ENCODE measurements around the gene SRL. TPM values are rescaled to one million over a fixed set of nuclear protein-coding genes. Genes with fewer than 3 reads are reported as not detected.

Gene SRL
- polyA plus RNA-seq, 1 of the 3 experiments (the other 2 are of a cell fraction) = not detected

- TF ChIP-seq IRF3 (IDR thresholded peaks at IDR 0.05; ENCODE audit: low read depth, low read length) (no peak), GATA2 (CRISPR knock-in tag; IDR thresholded peaks at IDR 0.05) (no peak), MXI1 (IDR thresholded peaks at IDR 0.05; ENCODE audit: low read depth, low read length) (peak; percentile 32; the same call in 1 of the 2 replicates)
Observed at GRCh38 chr16:4264546-4264945, 22.7 kb upstream of the SRL start (continued).

GRCh38 chr16:4263504-4264436 lies 21.9 kb upstream of the SRL start:
- Histone ChIP-seq H3K27ac (ENCODE audit: low read depth in 2 of 2, low read length in 1 of 2) (peak overlapping the region; percentile 37 to 84; a peak in 3 of 4 replicates), H3K79me2 (ENCODE audit: insufficient read depth) (peaks cover 33% of the 10 kb centered on the region), H3K9me3 (no peaks in the 10 kb centered on the region), H3F3A (replicated peaks; ENCODE audit: insufficient read depth) (no peaks in the 10 kb centered on the region), H3K4me3 (ENCODE audit: low read depth in 2 of 2, low read length in 1 of 2) (no peak overlapping the region; a peak in 1 of 4 replicates), H2AFZ (ENCODE audit: low read depth) (no peak overlapping the region), H3K9me2 (no peaks in the 10 kb centered on the region), H3K4me2 (peak overlapping the region; percentile 57; the same call in 1 of the 2 replicates), H4K20me1 (ENCODE audit: insufficient read depth) (no peaks in the 10 kb centered on the region), H3K9ac (no peak overlapping the region), H3K36me3 (replicated peaks in 1 of 2; ENCODE audit: control insufficient read depth in 1 of 2, insufficient read depth in 2 of 2, low read length in 1 of 2) (peaks cover 5 to 9% of the 10 kb centered on the region in 2 experiments), H3K4me1 (ENCODE audit: control insufficient read depth in 1 of 2, insufficient read depth in 2 of 2, low read depth in 1 of 2, low read length in 1 of 2) (peaks cover 6 to 23% of the 10 kb centered on the region in 2 experiments; a peak in 1 of 4 replicates), H3K27me3 (ENCODE audit: insufficient read depth) (no peaks in the 10 kb centered on the region)
- WGBS (ENCODE audit: low lambda C conversion rate) = 49% methylated on average over 12 of the region's 39 CpGs
- CTCF ChIA-PET = interaction anchor here (1.3 to 18.0 kb wide), 7 partner anchors 6 to 138 kb away, joined by 3 to 203 read pairs (median 11); partner anchors contain the start of gene TFAP4
- peak; percentile 99 for DNase-seq
- POLR2A ChIA-PET = interaction anchor here (0.8 to 1.1 kb wide), 2 partner anchors 10 kb away, joined by 3 to 4 read pairs; no protein-coding TSS in a partner anchor
- no peak for TF ChIP-seq EP300 (IDR thresholded peaks at IDR 0.05; ENCODE audit: borderline replicate concordance in 1 of 2, low read depth in 1 of 2, low read length in 1 of 2)
- TF ChIP-seq EZH2phosphoT487 (IDR thresholded peaks at IDR 0.05; ENCODE audit: borderline replicate concordance, low read depth) = no peak
- TF ChIP-seq RXRA (IDR thresholded peaks at IDR 0.05; ENCODE audit: borderline replicate concordance, low read depth) = no peak
- no peak for TF ChIP-seq YY1 (IDR thresholded peaks at IDR 0.05; ENCODE audit: low read depth)
- TF ChIP-seq GATA2 (CRISPR knock-in tag; IDR thresholded peaks at IDR 0.05) = no peak
- peak; percentile 52 for TF ChIP-seq RAD21 (IDR thresholded peaks at IDR 0.05; ENCODE audit: low read length)
- no peak for TF ChIP-seq ELF1 (IDR thresholded peaks at IDR 0.05)
- no peak for TF ChIP-seq GABPA (IDR thresholded peaks at IDR 0.05; ENCODE audit: low read depth)
- TF ChIP-seq RCOR1 (IDR thresholded peaks at IDR 0.05; ENCODE audit: low read length) = no peak
- no peak for TF ChIP-seq USF1 (IDR thresholded peaks at IDR 0.05; ENCODE audit: borderline replicate concordance, low read depth)
- TF ChIP-seq NRF1 (IDR thresholded peaks at IDR 0.05; ENCODE audit: low read depth, low read length) = no peak
- no peak for TF ChIP-seq TAF1 (IDR thresholded peaks at IDR 0.05; ENCODE audit: borderline replicate concordance, low read depth, low read length)
- TF ChIP-seq TEAD4 (IDR thresholded peaks at IDR 0.05; ENCODE audit: borderline replicate concordance, insufficient read depth) = no peak
- TF ChIP-seq, protein P1, sequence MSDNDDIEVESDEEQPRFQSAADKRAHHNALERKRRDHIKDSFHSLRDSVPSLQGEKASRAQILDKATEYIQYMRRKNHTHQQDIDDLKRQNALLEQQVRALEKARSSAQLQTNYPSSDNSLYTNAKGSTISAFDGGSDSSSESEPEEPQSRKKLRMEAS (IDR thresholded peaks at IDR 0.05; ENCODE audit: low read depth) = no peak
- TF ChIP-seq, protein P2, sequence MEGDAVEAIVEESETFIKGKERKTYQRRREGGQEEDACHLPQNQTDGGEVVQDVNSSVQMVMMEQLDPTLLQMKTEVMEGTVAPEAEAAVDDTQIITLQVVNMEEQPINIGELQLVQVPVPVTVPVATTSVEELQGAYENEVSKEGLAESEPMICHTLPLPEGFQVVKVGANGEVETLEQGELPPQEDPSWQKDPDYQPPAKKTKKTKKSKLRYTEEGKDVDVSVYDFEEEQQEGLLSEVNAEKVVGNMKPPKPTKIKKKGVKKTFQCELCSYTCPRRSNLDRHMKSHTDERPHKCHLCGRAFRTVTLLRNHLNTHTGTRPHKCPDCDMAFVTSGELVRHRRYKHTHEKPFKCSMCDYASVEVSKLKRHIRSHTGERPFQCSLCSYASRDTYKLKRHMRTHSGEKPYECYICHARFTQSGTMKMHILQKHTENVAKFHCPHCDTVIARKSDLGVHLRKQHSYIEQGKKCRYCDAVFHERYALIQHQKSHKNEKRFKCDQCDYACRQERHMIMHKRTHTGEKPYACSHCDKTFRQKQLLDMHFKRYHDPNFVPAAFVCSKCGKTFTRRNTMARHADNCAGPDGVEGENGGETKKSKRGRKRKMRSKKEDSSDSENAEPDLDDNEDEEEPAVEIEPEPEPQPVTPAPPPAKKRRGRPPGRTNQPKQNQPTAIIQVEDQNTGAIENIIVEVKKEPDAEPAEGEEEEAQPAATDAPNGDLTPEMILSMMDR (IDR thresholded peaks at IDR 0.05) = peak; percentile 14; the same call in 1 of the 2 replicates
- TF ChIP-seq, protein P3, sequence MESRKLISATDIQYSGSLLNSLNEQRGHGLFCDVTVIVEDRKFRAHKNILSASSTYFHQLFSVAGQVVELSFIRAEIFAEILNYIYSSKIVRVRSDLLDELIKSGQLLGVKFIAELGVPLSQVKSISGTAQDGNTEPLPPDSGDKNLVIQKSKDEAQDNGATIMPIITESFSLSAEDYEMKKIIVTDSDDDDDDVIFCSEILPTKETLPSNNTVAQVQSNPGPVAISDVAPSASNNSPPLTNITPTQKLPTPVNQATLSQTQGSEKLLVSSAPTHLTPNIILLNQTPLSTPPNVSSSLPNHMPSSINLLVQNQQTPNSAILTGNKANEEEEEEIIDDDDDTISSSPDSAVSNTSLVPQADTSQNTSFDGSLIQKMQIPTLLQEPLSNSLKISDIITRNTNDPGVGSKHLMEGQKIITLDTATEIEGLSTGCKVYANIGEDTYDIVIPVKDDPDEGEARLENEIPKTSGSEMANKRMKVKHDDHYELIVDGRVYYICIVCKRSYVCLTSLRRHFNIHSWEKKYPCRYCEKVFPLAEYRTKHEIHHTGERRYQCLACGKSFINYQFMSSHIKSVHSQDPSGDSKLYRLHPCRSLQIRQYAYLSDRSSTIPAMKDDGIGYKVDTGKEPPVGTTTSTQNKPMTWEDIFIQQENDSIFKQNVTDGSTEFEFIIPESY (IDR thresholded peaks at IDR 0.05; ENCODE audit: borderline replicate concordance, low read depth) = no peak
- TF ChIP-seq USF2 (IDR thresholded peaks at IDR 0.05; ENCODE audit: borderline replicate concordance, low read depth, low read length) = no peak
- TF ChIP-seq FOSL2 (IDR thresholded peaks at IDR 0.05; ENCODE audit: borderline replicate concordance, low read depth) = no peak
- TF ChIP-seq FOXJ3 (CRISPR knock-in tag; IDR thresholded peaks at IDR 0.05) = no peak
